Stomach smooth muscle (tissue), 2 donors: ENCODE measurements around the gene NOP9.

Experiments
- H3K27ac ChIP-seq: one replicate; pipeline ENCODE4 v1.7.0; 2013; ENCODE audit warnings: mild to moderate bottlenecking, low read length, inconsistent platforms
- H3K27me3 ChIP-seq, 2 donors: one replicate each; pipeline ENCODE4 v1.7.0; 2013; ENCODE audit warnings: low read length in 2 of 2; ENCODE audit not compliant: insufficient read depth in 2 of 2, control insufficient read depth in 1 of 2
- H3K36me3 ChIP-seq, 2 donors: one replicate each; pipeline ENCODE4 v1.7.0; 2013; ENCODE audit warnings: low read length in 2 of 2; ENCODE audit not compliant: control insufficient read depth in 2 of 2, insufficient read depth in 2 of 2
- H3K4me1 ChIP-seq: one replicate; pipeline ENCODE4 v1.7.0; 2013; ENCODE audit warnings: low read length; ENCODE audit not compliant: control insufficient read depth, insufficient read depth
- H3K4me3 ChIP-seq, 2 donors: one replicate each; pipeline ENCODE4 v1.7.0; 2013; ENCODE audit warnings: low read length in 2 of 2
- H3K9ac ChIP-seq, 2 donors: one replicate each; pipeline ENCODE4 v1.7.0; 2013; ENCODE audit warnings: low read length in 2 of 2, mild to moderate bottlenecking in 1 of 2
- H3K9me3 ChIP-seq, 2 donors: one replicate each; pipeline ENCODE4 v1.7.0; 2013; ENCODE audit warnings: low read length in 2 of 2; ENCODE audit not compliant: control insufficient read depth in 2 of 2
- donor health status: healthy.
- donor health status: Pancreatic carcinoma.

The NOP9 gene

GRCh38 chr14:24310646-24311604 lies 11.3 kb downstream of the NOP9 start, which contains the start of gene LTB4R:
Gene LTB4R (plus strand): TSS chr14:24311502. CDS start chr14:24315652, 4,150 bp downstream.
- Histone ChIP-seq H3K4me1 (peaks cover 25% of the 10 kb centered on the region), H3K27ac (peak within 1 kb of the TSS; percentile 58), H3K9me3 (no peaks in the 10 kb centered on the region), H3K36me3 (peaks cover 9 to 15% of the 10 kb centered on the region in 2 donors), H3K4me3 (peak within 1 kb of the TSS; percentile 67 to 79), H3K9ac (peak within 1 kb of the TSS; percentile 61 to 71), H3K27me3 (peaks cover 4 to 7% of the 10 kb centered on the region in 2 donors)

- H3K27me3 ChIP-seq, result peaks cover 10 to 18% of the 10 kb centered on the region in 2 donors
- H3K9me3 ChIP-seq, result no peaks in the 10 kb centered on the region
- H3K4me3 ChIP-seq, result peak overlapping the region in 1 of 2 donors; percentile 79
- peaks cover 34% of the 10 kb centered on the region for H3K4me1 ChIP-seq
- peak overlapping the region; percentile 58 for H3K27ac ChIP-seq
- H3K36me3 ChIP-seq, result peaks cover 0 to 4% of the 10 kb centered on the region in 2 donors
- no peak overlapping the region for H3K9ac ChIP-seq
These were observed 12.4 kb downstream of the NOP9 start for GRCh38 chr14:24311837-24312615.

- peak overlapping the region; percentile 31 for H3K27ac ChIP-seq
These were observed 13.3 kb downstream of the NOP9 start for GRCh38 chr14:24312736-24313507.

DNA sequence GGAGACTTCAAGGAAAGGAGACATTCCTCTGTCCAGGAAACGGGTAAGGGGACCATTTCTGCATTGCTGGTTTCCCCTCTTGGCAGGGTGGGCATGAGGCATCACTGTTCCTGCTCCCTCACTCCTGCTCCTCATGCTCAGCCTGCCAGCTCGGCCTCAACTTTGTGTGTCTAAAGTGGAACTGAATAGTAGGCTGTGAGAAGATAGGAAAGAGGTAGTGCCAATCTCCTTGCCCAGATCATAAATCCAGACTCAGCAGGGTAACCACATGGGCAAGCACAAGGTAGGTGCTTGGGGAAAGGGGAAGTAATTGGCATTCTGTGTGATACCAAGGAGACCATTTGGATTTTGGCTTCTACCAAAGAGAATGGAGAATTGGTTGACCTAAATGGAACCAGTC lies 14.3 kb downstream of the NOP9 start:
- Histone ChIP-seq H3K27ac (no peak overlapping the region), H3K9ac (no peak overlapping the region), H3K9me3 (no peaks in the 10 kb centered on the region), H3K4me3 (no peak overlapping the region), H3K36me3 (no peaks in the 10 kb centered on the region), H3K4me1 (peaks cover 31% of the 10 kb centered on the region), H3K27me3 (peaks cover 26 to 31% of the 10 kb centered on the region in 2 donors)

More at GRCh38 chr14:24312736-24313507, 13.3 kb downstream of the NOP9 start:
- Histone ChIP-seq H3K36me3 (peaks cover 0 to 2% of the 10 kb centered on the region in 2 donors), H3K27me3 (peaks cover 18 to 25% of the 10 kb centered on the region in 2 donors), H3K9me3 (no peaks in the 10 kb centered on the region), H3K4me1 (peaks cover 34% of the 10 kb centered on the region), H3K4me3 (no peak overlapping the region), H3K9ac (no peak overlapping the region)

DNA sequence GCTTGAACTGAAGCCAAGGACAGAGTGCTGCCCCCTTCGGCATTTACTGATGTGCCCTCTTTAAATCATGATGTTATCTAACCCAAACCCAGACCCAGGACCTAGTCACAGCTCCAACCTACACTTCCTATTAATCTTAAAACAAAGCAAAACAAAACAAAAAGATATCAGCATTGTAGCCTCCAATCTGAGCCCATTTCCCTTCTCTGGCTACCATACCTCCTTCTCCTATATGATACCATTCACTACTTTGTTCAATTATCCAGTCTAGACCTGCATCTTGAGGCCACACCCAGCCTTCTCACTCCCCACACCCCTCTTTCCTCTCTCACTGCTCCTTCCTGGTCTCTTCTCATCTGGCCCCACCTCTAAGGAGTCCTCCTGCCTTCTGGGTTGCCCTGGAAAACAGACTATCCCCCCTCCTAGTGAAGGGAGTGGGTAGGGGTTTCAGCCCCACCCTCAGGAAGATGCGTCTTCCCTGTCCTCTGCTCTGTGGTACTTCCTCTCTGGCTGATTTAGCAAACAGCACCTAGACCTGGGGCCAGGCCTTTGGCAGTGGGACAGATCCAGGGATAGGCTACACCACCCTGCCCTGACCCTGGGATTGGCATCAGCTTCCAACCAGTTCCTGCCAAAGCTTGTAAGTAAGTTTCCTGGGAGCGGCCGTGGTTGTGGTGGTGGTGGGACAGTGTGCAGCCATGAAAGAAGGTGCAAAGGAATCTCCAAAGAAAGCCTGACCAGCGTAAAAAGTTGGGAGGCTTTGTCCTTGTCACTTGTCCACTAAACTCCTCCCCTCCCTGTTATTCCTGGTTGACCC lies 14.9 kb downstream of the NOP9 start:
- Histone ChIP-seq H3K27me3 (peaks cover 33 to 37% of the 10 kb centered on the region in 2 donors), H3K27ac (no peak overlapping the region), H3K4me1 (peaks cover 28% of the 10 kb centered on the region)

GRCh38 chr14:24315243-24315806 lies 15.7 kb downstream of the NOP9 start:
- peaks cover 21% of the 10 kb centered on the region for H3K4me1 ChIP-seq
- no peak overlapping the region for H3K4me3 ChIP-seq
- peaks cover 36 to 38% of the 10 kb centered on the region in 2 donors for H3K27me3 ChIP-seq
- no peaks in the 10 kb centered on the region for H3K9me3 ChIP-seq
- H3K9ac ChIP-seq, result no peak overlapping the region
- no peaks in the 10 kb centered on the region for H3K36me3 ChIP-seq
- H3K27ac ChIP-seq, result no peak overlapping the region

More for the DNA sequence above, 14.9 kb downstream of the NOP9 start:
- H3K36me3 ChIP-seq, result no peaks in the 10 kb centered on the region
- H3K4me3 ChIP-seq, result no peak overlapping the region
- H3K9me3 ChIP-seq, result no peaks in the 10 kb centered on the region
- H3K9ac ChIP-seq, result no peak overlapping the region

- H3K4me1 ChIP-seq, result peaks cover 16% of the 10 kb centered on the region
- H3K9me3 ChIP-seq, result no peaks in the 10 kb centered on the region
- no peaks in the 10 kb centered on the region for H3K36me3 ChIP-seq
- H3K4me3 ChIP-seq, result no peak overlapping the region
- H3K9ac ChIP-seq, result no peak overlapping the region
- no peak overlapping the region for H3K27ac ChIP-seq
- H3K27me3 ChIP-seq, result peaks cover 38% of the 10 kb centered on the region in 2 donors
These were observed 16.4 kb downstream of the NOP9 start for GRCh38 chr14:24315807-24316596.

- Histone ChIP-seq H3K4me1 (peaks cover 11% of the 10 kb centered on the region), H3K4me3 (no peak overlapping the region), H3K36me3 (no peaks in the 10 kb centered on the region), H3K27me3 (peaks cover 38% of the 10 kb centered on the region in 2 donors), H3K9me3 (no peaks in the 10 kb centered on the region), H3K27ac (no peak overlapping the region), H3K9ac (no peak overlapping the region)
These were observed 16.9 kb downstream of the NOP9 start for GRCh38 chr14:24316597-24316950.
